AG04449 (cell line): ENCODE results near the gene ROS1.

ENCODE experiments used
- CTCF ChIA-PET: fragments of 350-600 bp; formaldehyde crosslinking; extraction: SDS; loops from one replicate; lab custom pipeline; 2021; ENCODE audit warnings: antibody characterized with exemption; lab: Yijun Ruan, JAX
- POLR2A ChIA-PET: fragments of 400-600, 350-600 bp; formaldehyde crosslinking; extraction: SDS; loops from one replicate; lab custom pipeline; 2020; ENCODE audit warnings: antibody characterized with exemption, inconsistent platforms; lab: Yijun Ruan, JAX
- DNase-seq: peaks from one replicate; pipeline ENCODE4 v3.0.0-alpha.2; 2010; ENCODE audit warnings: low read depth, low spot score
- H3K4me3 ChIP-seq: 2 replicates; pipeline ENCODE4 v1.5.1; 2011; ENCODE audit warnings: low read depth, mild to moderate bottlenecking, control low read depth, low read length
- CTCF ChIP-seq: IDR thresholded peaks from one replicate; pipeline ENCODE4 v1.5.1; 2011; ENCODE audit warnings: mild to moderate bottlenecking, moderate library complexity, low read length, control low read depth, inconsistent platforms; ENCODE audit not compliant: insufficient read depth; ENCODE audit errors: missing control alignments

Gene ROS1

GRCh38 chr6:117329926-117330325, 95.8 kb downstream of the ROS1 start:
- ChIA-PET POLR2A (no interaction called here), CTCF (interaction anchor here (0.6 kb wide), 1 partner anchor 276 kb away, joined by 3 read pairs; no protein-coding TSS in a partner anchor)
- no peak for TF ChIP-seq CTCF
- DNase-seq = no peak
- no peak overlapping the region for H3K4me3 ChIP-seq

- POLR2A ChIA-PET = no interaction called here
- no peak overlapping the region for H3K4me3 ChIP-seq
- DNase-seq = no peak
- TF ChIP-seq CTCF = no peak
- CTCF ChIA-PET = no interaction called here
Observed at GRCh38 chr6:117328500-117328899, 97.2 kb downstream of the ROS1 start.

GRCh38 chr6:117328005-117328389, 97.7 kb downstream of the ROS1 start:
- ChIA-PET POLR2A (no interaction called here), CTCF (no interaction called here)
- no peak for DNase-seq
- H3K4me3 ChIP-seq = no peak overlapping the region
- no peak for TF ChIP-seq CTCF

GRCh38 chr6:117327149-117328004, 98.4 kb downstream of the ROS1 start:
- DNase-seq = no peak
- TF ChIP-seq CTCF = no peak
- H3K4me3 ChIP-seq = no peak overlapping the region
- ChIA-PET CTCF (no interaction called here), POLR2A (no interaction called here)

GRCh38 chr6:117326396-117326795, 99.3 kb downstream of the ROS1 start:
- ChIA-PET POLR2A (no interaction called here), CTCF (no interaction called here)
- no peak for TF ChIP-seq CTCF
- DNase-seq = no peak
- H3K4me3 ChIP-seq = no peak overlapping the region

- ChIA-PET POLR2A (no interaction called here), CTCF (no interaction called here)
- H3K4me3 ChIP-seq = no peak overlapping the region
- DNase-seq = no peak
- TF ChIP-seq CTCF = no peak
Observed at GRCh38 chr6:117317261-117317660, 108.5 kb downstream of the ROS1 start.
